ENCODE results near the gene CLCA1.

GRCh38 chr1:86503406-86504136 is 34.8 kb downstream of the CLCA1 start:
- no peak for TF ChIP-seq CTCF (conservative IDR thresholded peaks at IDR 0.05; ENCODE audit: low read depth, low read length)
- TF ChIP-seq EZH2 (IDR thresholded peaks at IDR 0.05; ENCODE audit: borderline replicate concordance, low read depth, low read length, poor library complexity, severe bottlenecking) = no peak
